ENCODE measurements around the gene GUCA1A.
A peak's percentile ranks its signal among the peaks of the same experiment; 100 is the strongest.
"Not testable (repeated sequence)": the region's sequence is repeated elsewhere in the genome, so short reads cannot be mapped to it uniquely, and the experiment has no call there.

GUCA1A gene

DNA sequence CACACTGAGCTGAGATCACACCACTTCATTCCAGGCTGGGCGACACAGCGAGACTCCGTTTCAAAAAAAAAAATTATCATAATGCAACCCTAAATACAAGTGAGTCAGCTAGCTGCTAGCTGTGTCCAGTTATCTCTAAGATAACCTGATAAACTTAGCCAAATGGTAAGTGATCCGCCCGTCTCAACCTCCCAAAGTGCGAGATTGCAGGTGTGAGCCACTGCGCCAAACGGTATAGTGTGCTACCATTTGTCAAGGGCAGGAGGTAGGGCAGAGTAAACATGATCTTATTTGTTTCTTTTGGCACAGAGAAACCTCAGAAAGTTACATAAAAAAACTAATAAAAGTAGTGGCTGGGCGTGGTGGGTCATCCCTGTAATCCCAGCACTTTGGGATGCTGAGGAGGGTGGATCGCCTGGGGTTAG lies 26.0 kb upstream of the GUCA1A start:
- no peak for DNase-seq (ENCODE audit: low read depth in 2 of 2)

DNA sequence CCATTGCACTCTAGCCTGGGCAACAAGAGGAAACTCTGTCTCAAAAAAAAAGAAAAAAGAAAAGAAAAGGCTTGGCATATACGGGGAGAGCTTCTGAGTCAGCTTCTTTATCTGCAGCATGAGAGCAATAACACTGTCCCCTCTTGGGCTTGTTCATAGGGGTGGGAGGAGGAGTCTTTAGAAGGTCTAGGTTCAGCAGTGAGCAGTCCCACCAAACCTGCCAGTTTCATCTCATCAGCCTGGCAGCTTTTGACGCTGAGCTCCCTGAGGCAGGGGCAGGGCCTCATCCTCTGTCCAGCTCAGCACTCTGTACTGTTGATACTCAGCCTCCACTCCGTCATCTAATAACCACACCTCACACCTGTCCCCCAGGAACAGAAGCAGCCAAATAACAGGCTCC lies 25.1 kb upstream of the GUCA1A start:
- no peak for DNase-seq (ENCODE audit: low read depth in 2 of 2)

- no peak for DNase-seq (ENCODE audit: low read depth in 2 of 2)
These were observed 22.9 kb upstream of the GUCA1A start for GRCh38 chr6:42150254-42150653.

- no peak for DNase-seq (ENCODE audit: low read depth in 2 of 2)
These were observed 21.1 kb upstream of the GUCA1A start for GRCh38 chr6:42152024-42152423.

DNA sequence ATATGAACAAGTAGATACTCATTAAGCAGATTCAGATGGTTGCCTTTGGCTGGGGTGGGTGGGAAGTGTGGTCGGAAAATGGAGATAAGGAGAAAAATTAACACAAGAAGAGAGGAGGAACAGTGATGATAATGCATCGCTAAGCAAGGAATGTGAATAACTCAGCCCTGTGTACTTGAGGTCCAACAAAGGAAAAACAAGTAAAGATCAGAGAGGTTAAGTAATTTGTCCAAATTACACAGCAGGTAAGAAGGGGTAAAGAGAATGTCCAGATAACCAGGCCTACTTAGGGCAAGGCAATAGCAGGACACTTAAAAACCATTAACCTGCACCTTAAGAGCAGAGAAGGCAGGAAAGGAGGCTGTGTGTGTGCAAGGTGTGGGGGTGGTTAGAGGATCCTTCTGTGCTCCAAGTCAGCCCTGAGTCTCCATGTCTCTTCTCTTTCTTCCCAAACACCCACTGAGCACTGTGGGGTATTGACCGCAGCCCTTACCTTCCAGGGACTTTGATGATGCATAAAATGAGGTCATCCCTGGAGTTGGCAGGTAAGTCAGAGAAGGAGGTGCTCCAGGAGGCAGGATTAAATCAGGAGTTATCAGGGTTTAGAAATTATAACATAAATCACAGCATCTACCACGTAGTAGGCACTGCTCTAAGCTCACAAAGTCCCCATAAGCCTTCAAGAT lies 20.5 kb upstream of the GUCA1A start:
- not testable (repeated sequence) for DNase-seq (ENCODE audit: low read depth in 2 of 2)

DNA sequence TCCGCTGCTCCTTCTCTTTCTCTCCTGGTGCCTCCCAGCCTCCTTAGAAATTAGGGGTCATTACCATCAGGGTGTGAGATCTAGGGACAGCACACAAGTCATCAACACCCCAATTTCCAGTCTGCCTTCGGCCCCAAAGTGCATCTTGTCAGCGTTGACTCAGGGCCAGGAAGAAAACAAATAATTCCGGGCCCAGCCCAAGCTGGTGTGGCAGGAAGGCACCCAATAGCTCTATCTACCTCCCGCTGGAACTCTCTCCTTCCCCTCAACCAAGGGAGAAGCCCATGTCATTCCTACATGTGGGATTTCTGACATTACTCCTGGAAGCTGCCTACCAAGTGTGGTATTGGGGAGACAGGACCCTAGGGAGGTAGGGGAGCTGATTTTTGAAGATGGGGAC lies 19.2 kb upstream of the GUCA1A start:
- DNase-seq (ENCODE audit: low read depth in 2 of 2) = no peak

- DNase-seq (ENCODE audit: low read depth in 2 of 2) = no peak
These were observed 18.5 kb upstream of the GUCA1A start for GRCh38 chr6:42154461-42155209.

GRCh38 chr6:42155293-42155692 lies 17.9 kb upstream of the GUCA1A start:
- no peak for DNase-seq (ENCODE audit: low read depth in 2 of 2)

GRCh38 chr6:42156638-42157037 lies 16.5 kb upstream of the GUCA1A start:
- no peak for DNase-seq (ENCODE audit: low read depth in 2 of 2)

DNA sequence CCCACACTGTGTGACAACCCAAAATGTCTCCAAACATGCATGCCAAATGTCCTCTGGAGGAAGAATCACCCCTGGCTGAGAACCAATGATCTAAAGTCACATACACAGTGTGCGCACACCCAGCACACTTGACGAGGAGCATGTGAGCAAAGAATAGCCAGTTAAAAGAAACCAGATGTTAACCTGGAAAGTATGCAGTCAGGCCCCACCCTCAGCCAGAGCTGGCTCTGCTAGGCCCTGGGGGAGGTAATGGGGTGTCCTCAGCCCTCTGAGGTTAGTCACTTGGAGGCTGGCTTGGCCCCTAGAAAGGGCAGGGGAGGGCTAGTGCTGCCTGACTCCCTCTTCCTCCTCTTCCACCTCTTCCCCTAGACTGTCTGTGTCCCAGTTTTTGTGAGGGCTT lies 15.2 kb upstream of the GUCA1A start:
- no peak for DNase-seq (ENCODE audit: low read depth in 2 of 2)

DNA sequence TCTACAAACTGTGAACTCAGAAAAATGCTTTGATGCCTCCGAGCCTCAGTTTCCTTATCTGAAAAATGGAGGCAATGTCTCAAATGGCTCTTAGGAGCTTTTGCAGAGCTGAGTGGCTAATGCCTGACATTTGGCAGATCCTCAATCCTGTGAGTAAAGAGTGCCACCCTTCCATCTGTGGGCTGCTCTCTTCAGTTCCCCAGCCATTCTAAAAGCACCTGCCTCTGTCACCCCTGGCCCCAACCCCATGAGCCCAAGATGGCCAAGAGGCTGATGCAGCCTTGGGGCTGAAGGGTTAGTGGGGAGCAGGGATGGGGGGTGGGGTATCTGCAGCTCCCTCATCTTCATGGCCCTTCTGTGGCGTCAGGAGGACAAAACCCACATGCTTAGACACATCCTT lies 14.5 kb upstream of the GUCA1A start:
- no peak for DNase-seq (ENCODE audit: low read depth in 2 of 2)

GRCh38 chr6:42159431-42160024 lies 13.6 kb upstream of the GUCA1A start:
- no peak for DNase-seq (ENCODE audit: low read depth in 2 of 2)

GRCh38 chr6:42162384-42162783 lies 10.8 kb upstream of the GUCA1A start:
- DNase-seq (ENCODE audit: low read depth in 2 of 2) = no peak

- no peak for DNase-seq (ENCODE audit: low read depth in 2 of 2)
These were observed 10.4 kb upstream of the GUCA1A start for GRCh38 chr6:42162812-42163211.

DNA sequence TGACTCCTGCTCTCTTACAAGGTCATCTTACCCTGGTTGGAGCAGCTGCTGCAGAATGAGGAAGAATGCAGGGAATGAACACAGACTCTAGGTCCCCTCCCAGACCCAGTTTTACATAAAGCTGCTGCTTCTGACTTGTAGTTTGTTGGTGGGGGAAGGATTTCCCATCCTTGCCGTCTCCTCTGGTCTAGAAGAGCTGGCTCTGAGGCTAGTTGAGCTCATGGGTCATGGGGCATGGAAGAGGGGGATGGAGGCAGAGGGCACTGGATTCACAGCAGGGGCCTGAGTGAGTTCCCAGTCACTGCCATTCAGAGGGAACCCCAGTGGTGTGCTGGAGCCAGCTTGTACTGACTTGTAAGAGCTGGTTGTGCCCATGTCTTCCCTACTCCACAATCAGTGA lies 9.2 kb upstream of the GUCA1A start:
- no peak for DNase-seq (ENCODE audit: low read depth in 2 of 2)

- DNase-seq (ENCODE audit: low read depth in 2 of 2) = no peak
These were observed 8.1 kb upstream of the GUCA1A start for GRCh38 chr6:42165016-42165415.

GRCh38 chr6:42166444-42167141 lies 6.6 kb upstream of the GUCA1A start:
- DNase-seq (ENCODE audit: low read depth in 2 of 2) = peak; percentile 58 to 82

GRCh38 chr6:42168650-42169049 lies 4.5 kb upstream of the GUCA1A start:
- no peak for DNase-seq (ENCODE audit: low read depth in 2 of 2)

- not testable (repeated sequence) for DNase-seq (ENCODE audit: low read depth in 2 of 2)
These were observed 3.4 kb upstream of the GUCA1A start for GRCh38 chr6:42169780-42170179.

GRCh38 chr6:42171813-42172581 lies 1.2 kb upstream of the GUCA1A start:
- DNase-seq (ENCODE audit: low read depth in 2 of 2) = no peak

DNA sequence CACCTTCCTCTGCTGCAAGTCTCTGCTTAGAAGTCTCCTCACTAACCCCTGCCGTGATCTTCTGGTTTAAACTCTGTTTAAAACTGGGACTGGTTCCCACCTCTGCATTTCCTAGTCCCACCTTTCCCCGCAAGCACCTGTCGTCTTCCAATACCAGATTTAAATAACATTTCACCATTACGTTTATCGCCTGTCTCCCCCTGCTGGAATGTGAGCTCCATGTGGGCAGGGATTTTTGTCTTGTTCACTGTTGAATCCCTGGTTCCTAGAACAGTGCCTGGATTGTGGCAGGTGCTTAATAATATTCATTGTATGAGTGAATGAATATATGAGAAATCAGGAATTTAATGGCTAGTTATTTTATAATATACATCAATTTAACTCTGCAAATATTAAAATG lies 2.7 kb downstream of the GUCA1A start:
- no peak for DNase-seq (ENCODE audit: low read depth in 2 of 2)

DNA sequence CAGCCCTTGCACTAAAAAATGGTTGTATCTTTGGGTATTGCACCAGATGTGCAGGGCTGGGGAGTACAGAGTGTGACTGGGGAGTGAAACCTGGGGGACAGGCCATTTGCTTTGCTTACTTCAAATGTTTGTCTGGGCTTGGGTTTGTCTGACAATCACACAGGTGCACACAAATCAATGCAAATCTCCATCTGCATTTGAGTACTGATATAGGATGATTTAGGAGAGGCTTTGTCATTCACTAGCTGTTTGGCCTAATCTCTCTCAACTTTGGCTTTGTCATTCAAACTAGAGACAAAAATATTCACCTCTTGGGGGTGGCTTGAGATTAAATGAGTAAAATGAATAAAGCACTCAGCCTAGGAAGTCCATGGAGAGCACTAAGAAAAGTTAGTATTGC lies 3.8 kb downstream of the GUCA1A start:
- no peak for DNase-seq (ENCODE audit: low read depth in 2 of 2)

Data from stimulated activated CD4-positive, alpha-beta T cell treated with anti-CD3 and anti-CD28 coated beads, Interleukin-1b, Interleukin-23, amount 100 ng/mL, for 4 hours (primary cell).